Stimulated activated naive CD4-positive, alpha-beta T cell treated with Interleukin-2 at 50 U/mL for 16 hours (primary cell): ENCODE measurements around the gene CNDP1.
"Not testable (repeated sequence)": the region's sequence is repeated elsewhere in the genome, so short reads cannot be mapped to it uniquely, and the experiment has no call there.

ENCODE experiments used
- DNase-seq: peaks from one replicate; lab custom pipeline; 2025; lab: John Stamatoyannopoulos, UW

Gene CNDP1

GRCh38 chr18:74520096-74520833 lies 14.0 kb upstream of the CNDP1 start:
- DNase-seq, result no peak

GRCh38 chr18:74521068-74521725 lies 13.1 kb upstream of the CNDP1 start:
- DNase-seq, result no peak

- no peak for DNase-seq
These were observed 11.4 kb upstream of the CNDP1 start for GRCh38 chr18:74522635-74523548.

GRCh38 chr18:74524097-74524496 lies 10.2 kb upstream of the CNDP1 start:
- DNase-seq, result no peak

- DNase-seq, result not testable (repeated sequence)
These were observed 9.4 kb upstream of the CNDP1 start for GRCh38 chr18:74524915-74525314.

- no peak for DNase-seq
These were observed 8.6 kb upstream of the CNDP1 start for GRCh38 chr18:74525741-74526140.

GRCh38 chr18:74526488-74526887 lies 7.8 kb upstream of the CNDP1 start:
- no peak for DNase-seq

GRCh38 chr18:74528478-74528877 lies 5.8 kb upstream of the CNDP1 start:
- no peak for DNase-seq

GRCh38 chr18:74528913-74529312 lies 5.4 kb upstream of the CNDP1 start:
- DNase-seq, result no peak

GRCh38 chr18:74529378-74529777 lies 4.9 kb upstream of the CNDP1 start:
- no peak for DNase-seq

- DNase-seq, result no peak
These were observed 4.3 kb upstream of the CNDP1 start for GRCh38 chr18:74529811-74530583.

- no peak for DNase-seq
These were observed 3.8 kb upstream of the CNDP1 start for GRCh38 chr18:74530584-74530862.

- DNase-seq, result no peak
These were observed 3.3 kb upstream of the CNDP1 start for GRCh38 chr18:74531043-74531442.

- no peak for DNase-seq
These were observed 1.7 kb upstream of the CNDP1 start for GRCh38 chr18:74532511-74533025.

- DNase-seq, result no peak
These were observed 634 bp upstream of the CNDP1 start for GRCh38 chr18:74533666-74534065.

GRCh38 chr18:74534981-74535649 lies 815 bp downstream of the CNDP1 start:
- no peak for DNase-seq

GRCh38 chr18:74539289-74539688 lies 5.0 kb downstream of the CNDP1 start:
- no peak for DNase-seq

GRCh38 chr18:74540652-74541421 lies 6.5 kb downstream of the CNDP1 start:
- DNase-seq, result no peak

- DNase-seq, result no peak
These were observed 7.6 kb downstream of the CNDP1 start for GRCh38 chr18:74541703-74542555.

- no peak for DNase-seq
These were observed 10.6 kb downstream of the CNDP1 start for GRCh38 chr18:74544898-74545297.
